A172 (cell line): ENCODE measurements around the gene ADAMTS2. TPM values are rescaled to one million over a fixed set of nuclear protein-coding genes. Genes with fewer than 3 reads are reported as not detected.
A peak's percentile ranks its signal among the peaks of the same experiment; 100 is the strongest.

Source experiments
- DNase-seq: peaks from one replicate; pipeline ENCODE4 v3.0.0-alpha.2; 2015; ENCODE audit warnings: low spot score
- total RNA-seq: library from RNA; depleted of rRNA; stranded (reverse); fragments of >200 nt; shearing (Covaris generic); gene quantifications from 2 replicates; pipeline ENCODE4 v1.2.3, GENCODE V29; 2014; rRNA removed

Gene ADAMTS2
- 0.14 and 0.79 TPM in 2 replicates for total RNA-seq

DNA sequence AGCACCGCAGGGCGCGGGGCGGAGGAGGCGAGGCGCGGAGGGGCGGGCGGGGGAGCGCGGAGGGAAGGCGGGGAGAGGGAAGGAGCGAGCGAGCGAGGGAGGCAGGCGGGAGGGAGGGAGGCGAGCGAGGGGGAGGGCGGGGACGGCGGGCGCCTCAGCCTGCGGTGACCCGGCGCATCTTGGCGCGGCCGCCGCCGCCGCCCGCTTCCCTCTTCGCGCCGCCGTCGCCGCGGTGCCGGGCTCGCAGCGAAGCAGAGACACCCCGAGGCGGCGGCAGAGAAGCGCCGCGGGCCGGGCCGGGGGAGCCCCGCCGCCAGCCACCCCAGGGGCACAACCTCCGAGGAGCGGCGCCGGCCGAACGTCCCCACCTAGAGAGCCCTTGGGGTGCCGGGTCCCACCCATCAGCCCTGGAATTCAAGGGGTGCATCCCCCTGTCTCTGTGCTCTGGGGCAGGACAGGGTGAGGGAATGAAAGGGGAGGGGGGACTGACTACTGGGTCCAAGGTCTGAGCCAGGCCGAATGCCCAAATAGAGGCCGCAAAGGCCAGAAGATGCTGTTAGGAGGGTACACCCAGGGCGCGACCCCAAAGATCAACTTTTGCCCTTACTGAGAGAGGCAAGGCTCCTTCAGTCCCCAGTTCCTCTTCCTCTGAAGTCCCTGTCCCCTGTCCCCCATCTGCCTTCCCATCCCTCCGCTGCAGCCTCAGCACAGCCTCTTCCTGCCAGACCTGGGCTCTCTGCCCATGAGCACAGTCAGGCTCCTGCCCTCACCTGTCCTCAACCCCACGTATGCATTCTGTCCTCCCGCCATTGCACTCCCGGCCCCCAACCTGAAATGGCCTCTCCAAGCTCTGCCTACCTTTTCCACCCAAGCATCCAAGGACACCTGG, at the start of gene ADAMTS2:
Gene ADAMTS2 (minus strand): TSS at position 29 of the 889 bp plus-strand sequence. CDS start 133 bp downstream, outside the sequence.
- no peak for DNase-seq

DNA sequence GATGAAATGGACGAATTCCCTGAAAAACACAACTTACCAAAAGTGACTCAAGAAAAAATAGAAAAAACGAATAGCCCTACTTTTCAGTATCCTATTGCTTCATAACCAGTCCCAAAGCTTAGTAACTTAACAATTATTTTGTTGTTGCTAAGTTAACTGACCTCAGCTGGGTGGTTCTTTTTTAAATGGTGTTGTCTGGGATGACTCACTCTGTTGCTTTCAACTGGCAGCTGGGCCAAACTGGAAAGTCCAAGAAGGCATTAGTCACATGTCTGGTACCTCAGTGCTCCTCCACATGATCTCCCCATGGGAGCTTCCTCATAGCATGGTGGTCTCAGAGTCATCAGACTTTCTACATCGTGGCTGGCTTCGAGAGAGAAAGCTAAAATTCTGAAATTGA, 47.8 kb upstream of the ADAMTS2 start:
- DNase-seq, result peak; percentile 49

DNA sequence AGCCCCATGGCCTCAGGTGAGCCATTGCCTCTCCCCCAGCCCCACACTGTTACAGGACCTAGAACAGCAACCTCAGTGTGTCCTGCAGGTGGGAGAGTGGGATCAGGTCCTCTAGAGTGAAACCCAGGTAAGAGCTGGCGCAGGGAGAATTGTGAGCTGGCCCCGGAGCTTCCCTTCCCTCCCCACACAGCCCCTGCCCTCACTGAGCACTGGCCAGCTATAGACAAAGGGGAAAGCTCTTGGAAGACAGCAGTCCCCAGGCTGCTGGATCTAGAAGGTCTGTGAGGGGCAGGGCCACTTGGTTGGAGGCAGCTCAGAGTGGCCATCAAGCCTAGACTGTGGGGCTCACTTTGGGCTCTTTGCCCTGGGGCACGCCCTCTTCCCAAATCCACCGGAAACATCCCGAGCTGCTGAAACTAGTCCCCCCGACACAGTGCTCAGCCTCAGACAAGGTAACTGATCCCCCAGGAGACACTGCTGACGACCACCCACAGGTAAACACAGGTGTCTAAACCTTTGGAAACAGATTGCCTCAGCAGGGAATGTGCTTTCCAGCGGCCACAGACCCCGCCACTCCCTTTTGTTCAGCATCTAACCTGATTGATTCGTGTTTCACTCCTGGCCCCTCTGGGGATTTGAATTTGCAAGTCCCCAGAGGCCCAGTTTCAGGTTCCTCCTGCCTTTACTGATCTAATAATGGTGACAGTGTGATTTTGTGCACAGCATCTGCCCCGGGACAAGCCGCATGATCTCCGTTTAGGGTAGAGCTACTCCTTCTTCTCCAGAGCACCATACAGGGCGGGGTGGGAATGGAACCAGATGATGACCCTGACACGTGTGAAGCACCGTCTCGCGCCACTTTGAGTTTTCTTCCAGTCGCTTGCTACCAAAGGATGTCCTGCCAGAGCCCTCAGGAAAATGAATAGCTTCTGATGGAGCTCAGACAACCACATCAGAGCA, 42.2 kb upstream of the ADAMTS2 start:
- no peak for DNase-seq

DNA sequence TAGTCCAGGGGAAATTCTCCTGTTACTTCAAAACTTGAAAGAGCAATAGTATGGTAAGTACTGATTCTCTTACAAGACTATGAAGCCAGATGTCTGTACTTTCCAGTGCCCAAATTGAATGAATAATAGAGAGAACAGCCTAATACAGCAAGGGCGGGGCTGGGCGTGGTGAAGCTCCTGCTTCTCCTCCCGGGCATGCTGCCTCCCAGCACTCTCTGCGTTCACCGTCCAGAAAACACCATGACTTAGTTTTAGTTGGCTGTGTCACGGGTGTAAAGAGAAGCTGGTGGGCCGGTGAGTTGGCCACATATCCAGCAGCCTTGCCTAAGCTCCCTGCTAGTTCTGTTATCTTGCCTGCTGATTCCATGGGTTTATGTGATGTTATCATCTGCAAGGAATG, 40.7 kb upstream of the ADAMTS2 start:
- no peak for DNase-seq

DNA sequence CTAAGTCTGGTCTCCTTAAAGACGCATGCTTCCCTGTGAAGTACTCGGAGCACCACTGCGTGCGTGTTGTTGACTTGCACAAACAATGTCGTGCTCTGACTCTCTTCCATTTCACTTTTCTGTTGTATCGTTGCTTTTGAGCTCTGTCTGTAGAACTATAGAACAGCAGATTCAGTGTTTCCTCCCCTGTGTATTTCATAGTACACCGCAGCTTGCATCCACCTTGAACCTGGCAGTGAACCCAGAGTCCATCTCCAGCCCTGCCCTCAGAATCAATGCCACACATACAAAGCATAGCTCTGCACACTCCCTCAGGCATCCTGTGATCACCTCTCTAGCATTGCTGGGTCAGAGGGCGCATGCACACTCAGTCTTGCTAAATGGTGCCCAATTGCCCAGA, 37.2 kb upstream of the ADAMTS2 start:
- DNase-seq, result no peak

DNA sequence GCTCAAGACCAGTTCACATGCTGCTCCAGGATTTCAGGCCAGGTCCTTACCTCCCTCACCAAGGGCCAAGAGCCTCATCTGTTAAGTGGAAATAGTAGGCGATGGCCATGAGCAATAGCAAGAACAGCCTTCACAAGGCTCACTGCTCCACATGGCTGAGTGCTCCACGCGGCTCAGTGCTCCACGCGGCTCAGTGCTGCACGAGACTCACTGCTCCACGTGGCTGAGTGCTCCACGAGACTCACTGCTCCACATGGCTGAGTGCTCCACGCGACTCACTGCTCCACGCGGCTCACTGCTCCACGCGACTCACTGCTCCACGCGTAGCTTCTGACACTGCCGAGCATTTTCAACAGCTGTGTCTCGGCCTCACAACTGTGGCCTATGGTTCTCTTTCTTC, 36.4 kb upstream of the ADAMTS2 start:
- no peak for DNase-seq

DNA sequence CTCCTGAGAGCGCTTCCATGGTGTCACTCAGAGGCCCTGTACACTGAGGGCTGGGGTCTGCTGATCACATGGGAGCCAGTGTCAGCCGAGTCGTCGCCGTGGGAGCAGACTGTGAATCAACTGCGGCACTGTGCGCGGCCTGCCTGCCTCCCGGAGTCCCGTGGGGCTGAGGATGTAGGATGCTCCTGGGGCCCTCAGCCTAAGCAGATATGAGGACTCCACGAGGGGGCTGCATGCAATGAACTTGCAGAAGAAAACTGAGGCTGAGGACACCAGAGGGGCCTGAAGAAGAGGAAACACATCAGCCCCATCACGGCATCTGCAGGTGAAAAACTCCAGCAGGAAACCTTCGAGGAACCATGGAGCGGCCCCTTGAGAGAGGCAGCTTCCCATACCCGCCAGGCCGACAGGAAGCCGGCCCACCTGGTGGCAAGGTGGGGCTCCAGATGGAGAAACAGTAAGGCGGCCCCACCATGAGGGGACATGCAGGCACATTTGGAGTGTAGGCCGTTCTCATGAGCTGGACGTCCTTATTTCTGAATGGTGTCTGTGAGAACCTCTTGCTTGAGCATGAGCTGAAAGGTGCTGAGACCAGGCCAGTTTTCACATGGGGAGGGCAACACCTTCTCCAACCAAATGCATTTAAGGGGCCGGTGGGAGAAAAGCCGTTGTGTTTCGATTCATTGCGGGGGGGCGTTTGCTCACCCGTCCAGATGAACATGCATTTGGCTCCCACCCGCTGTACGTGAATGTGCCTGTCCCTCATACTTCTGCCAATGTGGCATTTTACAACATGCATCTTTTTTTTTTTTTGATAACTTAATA, 35.2 kb upstream of the ADAMTS2 start:
- no peak for DNase-seq

DNA sequence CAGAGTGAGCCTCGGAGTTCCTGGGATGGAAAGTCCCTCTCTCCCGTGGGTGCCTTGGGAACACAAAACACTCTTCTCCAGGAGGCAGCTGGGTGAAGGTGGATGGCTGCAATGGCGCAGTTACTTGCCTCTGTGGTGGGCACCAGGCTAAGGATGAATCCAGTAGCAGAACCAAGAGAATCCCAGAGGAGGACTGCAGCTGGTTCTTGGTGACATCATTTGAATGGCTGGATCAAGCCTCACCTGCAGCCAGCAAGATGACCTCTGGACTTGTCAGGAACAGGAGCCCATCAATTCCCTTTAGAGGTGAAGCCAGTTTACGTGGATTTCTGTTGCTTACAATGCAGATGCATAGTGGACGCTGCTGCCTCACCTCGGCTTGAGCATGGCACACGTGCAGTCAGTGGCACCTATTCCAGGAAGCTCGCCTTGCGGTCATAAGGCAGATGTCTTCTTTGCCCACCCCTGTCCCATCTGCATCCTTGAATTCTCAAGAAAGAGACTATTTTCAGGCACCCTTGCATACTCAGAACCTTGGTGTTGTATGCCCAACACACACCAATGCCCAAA, 34.1 kb upstream of the ADAMTS2 start:
- DNase-seq, result no peak

DNA sequence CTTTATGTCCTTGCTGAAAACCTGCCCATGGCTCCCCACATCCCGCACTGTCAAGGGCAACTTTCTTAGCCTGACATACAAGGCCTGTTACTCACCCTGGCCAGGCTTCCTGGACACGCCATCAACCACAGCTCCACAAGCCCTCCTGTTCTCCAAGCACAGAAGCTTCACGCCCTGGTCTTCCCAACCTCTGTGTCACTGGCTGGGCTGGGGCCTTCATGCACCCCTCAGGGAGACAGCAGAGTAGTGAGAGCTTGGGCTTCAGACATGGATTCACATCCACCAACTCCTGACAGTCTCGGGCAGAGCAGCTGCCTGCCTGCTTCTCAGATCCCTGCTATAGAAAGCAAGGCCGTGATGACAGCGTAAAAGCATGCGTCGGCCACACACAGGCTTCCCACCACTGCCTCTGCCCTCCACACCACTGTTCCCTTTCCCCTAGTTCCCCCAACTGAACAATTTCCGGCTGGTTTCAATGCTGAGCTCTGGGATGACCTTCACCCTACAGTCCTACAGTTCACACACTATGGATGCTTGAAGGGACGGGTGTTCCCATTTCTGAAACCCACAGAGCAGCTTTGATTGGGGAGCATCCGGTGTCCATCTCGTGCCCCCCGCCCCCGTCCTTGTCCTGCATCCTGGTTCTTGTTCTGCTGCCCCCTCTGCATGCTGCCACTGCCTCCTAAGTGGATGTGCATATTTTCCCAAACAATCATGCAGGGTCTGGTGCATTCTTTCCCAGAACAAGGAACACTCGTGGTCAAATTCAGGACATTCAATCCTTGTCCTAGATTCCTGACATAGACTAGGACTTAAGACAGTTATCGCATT, 33.4 kb upstream of the ADAMTS2 start:
- no peak for DNase-seq

DNA sequence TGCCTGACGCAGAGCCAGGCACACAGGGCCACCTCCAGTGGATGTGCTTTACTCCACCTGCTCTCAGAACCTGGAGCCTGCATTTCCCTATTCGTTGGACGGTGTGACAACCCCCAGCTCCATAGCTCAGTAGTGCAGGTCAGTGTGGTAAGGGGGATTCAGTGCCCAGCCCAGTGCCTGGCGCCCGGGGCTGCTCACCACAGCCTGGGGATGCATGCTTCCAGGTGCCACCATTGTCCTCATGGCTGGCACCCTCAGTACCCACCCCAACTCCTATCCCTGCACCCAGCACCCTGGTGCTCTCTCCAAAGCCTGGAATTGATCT, 32.8 kb upstream of the ADAMTS2 start:
- no peak for DNase-seq

DNA sequence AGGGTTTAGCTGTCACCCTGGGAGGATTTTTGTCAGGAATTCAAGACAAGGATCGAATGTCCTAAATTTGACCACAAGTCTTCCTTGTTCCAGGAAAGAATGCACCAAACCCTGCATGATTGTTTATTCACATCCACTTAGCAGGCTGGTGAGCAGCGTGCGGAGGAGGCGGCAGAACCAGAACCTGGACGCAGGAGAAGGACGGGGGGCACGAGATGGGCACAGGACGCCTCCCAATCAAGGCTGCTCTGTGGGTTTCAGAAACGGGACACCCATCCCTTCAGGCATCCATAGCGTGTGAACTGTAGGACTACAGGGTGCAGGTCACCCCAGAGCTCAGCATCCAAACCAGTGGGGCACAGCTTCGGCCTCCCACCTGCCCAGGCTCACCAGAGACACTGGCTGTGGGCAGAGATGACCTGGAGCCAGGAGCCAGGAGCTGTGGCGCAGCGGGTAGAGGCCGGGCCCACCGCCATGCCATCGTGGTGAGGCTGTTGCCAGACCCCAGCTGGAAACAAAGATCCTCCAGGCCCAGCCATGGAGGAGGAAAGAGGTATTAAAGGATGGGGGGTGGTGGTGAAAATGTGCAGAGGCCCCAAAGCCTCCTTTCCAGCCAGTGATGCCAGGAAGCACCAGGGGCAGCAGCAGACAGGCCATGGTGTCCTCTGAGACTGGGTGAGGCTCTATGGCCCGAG, 32.3 kb upstream of the ADAMTS2 start:
- DNase-seq, result no peak

DNA sequence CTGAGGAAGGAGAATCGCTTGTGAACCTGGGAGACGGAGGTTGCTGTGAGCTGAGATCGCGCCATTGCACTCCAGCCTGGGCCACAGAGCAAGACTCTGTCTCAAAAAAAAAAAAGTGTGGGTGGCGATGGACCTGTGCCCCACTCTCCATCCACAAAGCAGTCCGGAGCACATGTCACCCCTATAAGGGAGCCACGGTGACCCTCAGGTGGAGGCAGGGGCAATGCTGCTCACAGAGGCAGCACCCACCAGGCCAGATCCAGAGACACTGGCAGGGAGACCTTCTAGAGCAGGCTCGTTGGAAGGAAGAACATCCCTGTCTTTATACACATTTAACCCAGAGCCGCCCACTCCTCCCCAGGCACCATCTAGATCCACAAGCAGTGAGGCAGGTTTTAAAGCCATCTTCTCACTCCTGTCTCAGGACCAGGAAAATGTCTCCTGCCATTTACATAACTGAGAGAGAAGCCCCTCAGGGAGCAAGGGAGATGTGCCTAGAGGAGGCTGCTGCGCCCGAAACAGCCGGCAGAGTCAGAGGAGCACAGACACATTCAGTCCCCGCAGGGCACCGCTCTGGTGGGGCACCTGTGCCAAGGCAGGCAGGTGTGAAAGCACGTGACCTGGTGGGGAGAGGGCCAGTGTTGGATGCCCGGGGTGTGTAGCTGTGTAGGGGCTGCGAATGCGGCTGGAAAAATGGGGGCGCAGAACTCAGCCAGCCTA, 31.6 kb upstream of the ADAMTS2 start:
- DNase-seq, result no peak

DNA sequence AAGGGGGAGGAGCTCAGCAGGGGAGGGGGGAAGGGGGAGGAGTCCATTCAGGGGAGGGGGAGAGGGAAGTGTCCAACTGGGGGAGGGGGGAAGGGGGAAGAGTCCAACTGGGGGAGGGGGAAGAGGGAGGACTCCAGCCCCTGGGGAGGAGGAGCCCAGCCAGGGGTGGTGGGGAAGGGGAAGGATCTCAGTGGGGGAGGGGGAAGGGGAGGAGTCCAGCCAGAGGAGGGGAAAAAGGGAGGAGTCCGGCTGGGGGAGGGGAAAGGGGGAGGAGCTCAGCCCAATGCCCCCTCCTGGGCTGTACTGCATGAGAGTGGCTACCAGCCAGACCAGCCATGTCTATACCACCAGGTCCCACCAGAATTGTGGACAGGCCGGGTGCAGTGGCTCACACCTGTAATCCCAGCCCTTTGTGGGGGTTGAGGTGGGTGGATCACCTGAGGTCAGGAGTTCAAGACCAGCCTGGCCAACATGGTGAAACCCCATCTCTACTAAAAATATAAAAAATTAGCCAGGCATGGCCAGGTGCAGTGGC, 30.6 kb upstream of the ADAMTS2 start:
- DNase-seq, result no peak

DNA sequence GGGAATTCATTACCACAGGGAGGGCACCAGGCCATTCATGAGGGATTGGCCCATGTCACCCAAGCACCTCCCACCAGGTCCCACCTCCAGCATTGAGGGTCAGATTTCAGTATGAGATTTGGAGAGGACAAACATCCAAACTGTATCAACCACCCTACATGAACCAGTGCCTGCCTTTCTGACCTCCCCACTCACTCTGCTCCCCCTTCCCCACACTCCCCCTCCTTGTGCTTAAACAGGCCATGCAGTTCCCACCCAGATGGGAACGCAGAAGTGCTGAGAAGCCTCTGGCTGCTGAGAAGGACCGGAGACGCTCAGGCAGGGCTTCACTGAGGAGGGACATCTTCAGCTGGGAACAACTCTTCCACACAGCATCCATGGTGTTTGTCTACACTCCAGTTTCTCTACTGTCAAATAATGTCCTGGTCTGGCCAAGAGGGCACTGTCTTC, 30.0 kb upstream of the ADAMTS2 start:
- DNase-seq, result no peak

DNA sequence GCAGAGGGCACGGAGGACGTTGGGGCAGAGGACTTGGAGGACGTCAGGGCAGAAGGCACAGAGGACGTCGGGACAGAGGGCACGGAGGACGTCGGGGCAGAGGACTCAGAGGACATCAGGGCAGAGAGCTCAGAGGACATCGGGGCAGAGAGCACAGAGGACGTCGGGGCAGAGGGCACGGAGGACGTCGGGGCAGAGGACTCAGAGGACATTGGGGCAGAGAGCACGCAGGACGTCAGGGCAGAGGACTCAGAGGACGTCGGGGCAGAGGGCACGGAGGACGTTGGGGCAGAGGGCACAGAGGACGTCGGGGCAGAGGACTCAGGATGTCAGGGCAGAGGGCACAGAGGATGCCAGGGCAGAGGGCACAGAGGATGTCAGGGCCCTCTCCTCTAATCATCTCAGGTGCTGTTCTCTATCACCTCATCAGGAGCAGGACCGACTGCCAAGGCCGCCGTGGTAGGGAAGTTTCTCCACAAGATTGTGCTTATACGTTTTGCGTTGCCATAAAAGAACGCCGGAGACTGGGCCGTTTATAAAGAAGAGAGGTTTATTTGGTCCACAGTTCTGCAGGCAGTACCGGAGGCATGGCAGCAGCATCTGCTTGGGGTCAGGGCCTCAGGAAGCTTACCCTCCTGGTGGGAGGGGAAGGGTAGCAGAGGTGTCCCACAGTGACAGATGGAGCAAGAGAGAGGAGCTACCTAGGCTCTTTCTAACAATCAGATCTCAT, 29.4 kb upstream of the ADAMTS2 start:
- DNase-seq, result no peak

DNA sequence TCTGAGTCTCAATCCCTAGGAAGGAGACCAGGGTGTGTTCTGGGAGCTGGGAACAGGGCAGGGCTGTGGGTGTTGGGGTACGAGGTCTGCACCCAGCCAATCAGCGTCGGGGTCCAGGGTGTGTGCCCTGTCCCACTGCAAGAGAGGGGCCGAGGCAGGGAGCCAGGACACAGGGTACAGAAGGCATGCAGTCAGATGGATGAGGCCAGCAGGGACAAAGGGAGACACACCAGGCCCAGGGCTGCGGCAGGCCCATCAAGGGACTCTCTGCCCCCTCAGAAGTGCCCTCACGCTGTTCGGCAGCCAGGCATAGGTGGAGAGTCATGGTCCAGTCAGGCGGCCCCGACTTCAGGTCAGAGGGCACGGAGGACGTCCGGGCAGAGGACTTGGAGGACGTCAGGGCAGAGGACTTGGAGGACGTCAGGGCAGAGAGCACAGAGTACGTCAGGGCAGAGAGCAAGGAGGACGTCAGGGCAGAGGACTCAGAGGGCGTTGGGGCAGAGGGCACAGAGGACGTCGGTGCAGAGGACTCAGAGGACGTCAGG, 28.8 kb upstream of the ADAMTS2 start:
- DNase-seq, result no peak

DNA sequence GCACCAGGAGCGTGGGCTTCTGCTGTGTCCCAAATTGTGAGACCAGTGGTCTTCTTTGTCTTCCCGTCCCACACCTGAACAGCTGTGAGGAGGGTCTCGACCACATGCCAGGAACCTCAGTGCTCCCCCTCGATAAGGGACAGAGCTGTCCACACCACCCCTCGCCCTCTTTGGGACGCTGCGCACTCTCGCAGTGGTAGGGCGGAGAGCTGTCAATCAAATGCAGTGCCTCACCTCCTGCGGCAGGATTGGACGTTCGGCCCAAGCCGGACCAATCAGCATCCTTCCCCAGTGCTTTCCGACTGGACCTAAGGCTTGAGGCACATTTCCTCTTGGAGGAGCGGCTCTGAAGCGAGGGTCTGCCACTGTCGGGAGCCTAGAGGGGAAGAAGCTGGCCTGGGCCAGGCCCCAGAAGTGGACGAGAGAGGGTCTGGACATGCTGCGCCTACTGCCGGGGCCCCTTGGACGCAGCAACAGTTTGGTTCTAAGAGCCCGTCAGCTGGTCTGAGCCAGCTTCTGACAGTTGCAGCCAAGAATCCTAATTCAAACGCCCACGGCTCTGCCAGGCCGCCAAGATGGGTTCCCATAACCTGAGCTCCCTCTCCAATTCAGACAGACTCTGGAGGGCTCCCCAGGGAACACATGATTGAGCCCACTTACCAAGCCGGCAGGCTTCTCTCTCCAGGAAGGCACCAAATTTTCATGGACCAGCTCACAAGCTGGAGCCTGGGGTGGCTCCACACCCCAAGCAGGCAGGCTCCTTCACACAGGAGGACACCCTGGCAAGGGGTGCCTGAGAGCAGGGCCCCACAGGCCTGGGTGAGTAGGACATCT, 28.1 kb upstream of the ADAMTS2 start:
- DNase-seq, result no peak
